A673 (cell line): Measurements from ENCODE around the gene BLZF1. TPM values are rescaled to one million over a fixed set of nuclear protein-coding genes. Genes with fewer than 3 reads are reported as not detected.
"Not testable (repeated sequence)": the region's sequence is repeated elsewhere in the genome, so short reads cannot be mapped to it uniquely, and the experiment has no call there.

ENCODE experiments used
- BruUV-seq: library from RNA; stranded (reverse); fragments of 400-500 nt; replicated peaks from 2 replicates; lab custom pipeline; 2021; lab: Mats Ljungman, UMichigan
- CTCF ChIA-PET: fragments of 300-600 bp; sonication (Branson Sonifier 250); formaldehyde crosslinking; loops from one replicate; lab custom pipeline; 2022; ENCODE audit warnings: antibody characterized with exemption; lab: Charles Lee
- POLR2A ChIA-PET: fragments of 300-600 bp; sonication (Branson Sonifier 250); formaldehyde crosslinking; loops from one replicate; lab custom pipeline; 2022; ENCODE audit warnings: antibody characterized with exemption; ENCODE audit not compliant: low non-redundant PET; lab: Charles Lee
- DNase-seq: peaks from one replicate; pipeline ENCODE4 v3.0.0-alpha.2; 2015; ENCODE audit warnings: low spot score
- H3K27ac ChIP-seq: fragments of 200-600 bp; sonication (generic); 2 replicates; pipeline ENCODE4 v1.5.1; 2016; ENCODE audit warnings: mixed run types, low read depth, mild to moderate bottlenecking, mixed read lengths, antibody characterized with exemption, low read length; ENCODE audit not compliant: poor library complexity, severe bottlenecking
- H3K27me3 ChIP-seq: fragments of 200-600 bp; sonication (generic); replicated peaks from 2 replicates; pipeline ENCODE4 v1.6.1; 2017; ENCODE audit warnings: mixed run types, low read depth, mild to moderate bottlenecking, mixed read lengths, antibody characterized with exemption, low read length; ENCODE audit not compliant: insufficient read depth, poor library complexity
- H3K36me3 ChIP-seq: fragments of 200-600 bp; sonication (generic); 2 replicates; pipeline ENCODE4 v1.6.1; 2016; ENCODE audit warnings: mixed run types, mild to moderate bottlenecking, mixed read lengths, antibody characterized with exemption, low read length; ENCODE audit not compliant: insufficient read depth, poor library complexity, severe bottlenecking
- H3K4me1 ChIP-seq: fragments of 200-600 bp; sonication (generic); 2 replicates; pipeline ENCODE4 v1.6.1; 2017; ENCODE audit warnings: mixed run types, mild to moderate bottlenecking, mixed read lengths, antibody characterized with exemption, low read length; ENCODE audit not compliant: insufficient read depth, poor library complexity, severe bottlenecking
- H3K4me3 ChIP-seq: fragments of 200-600 bp; sonication (generic); 2 replicates; pipeline ENCODE4 v1.5.1; 2016; ENCODE audit warnings: low read depth, mixed run types, mild to moderate bottlenecking, mixed read lengths, low read length; ENCODE audit not compliant: poor library complexity, severe bottlenecking
- H3K9me3 ChIP-seq: fragments of 200-600 bp; sonication (generic); 2 replicates; pipeline ENCODE4 v1.6.1; 2016; ENCODE audit warnings: mixed run types, low read depth, mild to moderate bottlenecking, mixed read lengths, antibody characterized with exemption, low read length; ENCODE audit not compliant: poor library complexity, severe bottlenecking
- EZH2 ChIP-seq: fragments of 200-600 bp; sonication (generic); IDR thresholded peaks from 2 replicates; pipeline ENCODE4 v1.6.1; 2017; ENCODE audit warnings: borderline replicate concordance, low read depth, mild to moderate bottlenecking, mixed read lengths, antibody characterized with exemption, low read length; ENCODE audit not compliant: poor library complexity, severe bottlenecking
- intact Hi-C: fragments of 100-400 bp; cut with micrococcal nuclease; formaldehyde crosslinking; loops from one replicate; pipeline ENCODE4 v1.10.0; 2022; ENCODE audit not compliant: unreplicated experiment
- total RNA-seq: library from RNA; stranded (reverse); gene quantifications from 2 replicates; pipeline ENCODE4 v1.2.3, GENCODE V29; 2021
- TF ChIP-seq, protein P1 (sequence below): fragments of 300-800, 200-600 bp; sonication (generic); conservative IDR thresholded peaks from 2 replicates; pipeline ENCODE4 v1.5.1; 2017; ENCODE audit warnings: low read depth, mild to moderate bottlenecking, antibody characterized with exemption, low read length, moderate library complexity, mixed read lengths

The BLZF1 gene
- total RNA-seq, 1 experiment from 2014 or later: 22.5 TPM

- no peak for DNase-seq
- intact Hi-C loops: no loop called here
- Histone ChIP-seq H3K36me3 (peaks cover 33% of the 10 kb centered on the region), H3K4me3 (no peak overlapping the region), H3K27ac (no peak overlapping the region), H3K9me3 (no peaks in the 10 kb centered on the region), H3K27me3 (no peaks in the 10 kb centered on the region), H3K4me1 (no peaks in the 10 kb centered on the region)
- ChIA-PET CTCF (no interaction called here), POLR2A (no interaction called here)
- no TSS peak for BruUV-seq
- no peak for TF ChIP-seq EZH2
- TF ChIP-seq, protein P1, sequence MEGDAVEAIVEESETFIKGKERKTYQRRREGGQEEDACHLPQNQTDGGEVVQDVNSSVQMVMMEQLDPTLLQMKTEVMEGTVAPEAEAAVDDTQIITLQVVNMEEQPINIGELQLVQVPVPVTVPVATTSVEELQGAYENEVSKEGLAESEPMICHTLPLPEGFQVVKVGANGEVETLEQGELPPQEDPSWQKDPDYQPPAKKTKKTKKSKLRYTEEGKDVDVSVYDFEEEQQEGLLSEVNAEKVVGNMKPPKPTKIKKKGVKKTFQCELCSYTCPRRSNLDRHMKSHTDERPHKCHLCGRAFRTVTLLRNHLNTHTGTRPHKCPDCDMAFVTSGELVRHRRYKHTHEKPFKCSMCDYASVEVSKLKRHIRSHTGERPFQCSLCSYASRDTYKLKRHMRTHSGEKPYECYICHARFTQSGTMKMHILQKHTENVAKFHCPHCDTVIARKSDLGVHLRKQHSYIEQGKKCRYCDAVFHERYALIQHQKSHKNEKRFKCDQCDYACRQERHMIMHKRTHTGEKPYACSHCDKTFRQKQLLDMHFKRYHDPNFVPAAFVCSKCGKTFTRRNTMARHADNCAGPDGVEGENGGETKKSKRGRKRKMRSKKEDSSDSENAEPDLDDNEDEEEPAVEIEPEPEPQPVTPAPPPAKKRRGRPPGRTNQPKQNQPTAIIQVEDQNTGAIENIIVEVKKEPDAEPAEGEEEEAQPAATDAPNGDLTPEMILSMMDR: no peak
Measured at GRCh38 chr1:169390303-169390702, 22.3 kb downstream of the BLZF1 start.

- TF ChIP-seq, protein P1: no peak
- no peak for TF ChIP-seq EZH2
- POLR2A ChIA-PET: no interaction called here
- CTCF ChIA-PET: no interaction called here
- H3K4me1 ChIP-seq: no peaks in the 10 kb centered on the region
- H3K9me3 ChIP-seq: no peaks in the 10 kb centered on the region
- no TSS peak for BruUV-seq
- DNase-seq: no peak
- intact Hi-C loops: no loop called here
- no peak overlapping the region for H3K4me3 ChIP-seq
- no peaks in the 10 kb centered on the region for H3K27me3 ChIP-seq
- H3K36me3 ChIP-seq: peaks cover 30% of the 10 kb centered on the region
- H3K27ac ChIP-seq: no peak overlapping the region
Measured at GRCh38 chr1:169392406-169392805, 24.4 kb downstream of the BLZF1 start.

DNA sequence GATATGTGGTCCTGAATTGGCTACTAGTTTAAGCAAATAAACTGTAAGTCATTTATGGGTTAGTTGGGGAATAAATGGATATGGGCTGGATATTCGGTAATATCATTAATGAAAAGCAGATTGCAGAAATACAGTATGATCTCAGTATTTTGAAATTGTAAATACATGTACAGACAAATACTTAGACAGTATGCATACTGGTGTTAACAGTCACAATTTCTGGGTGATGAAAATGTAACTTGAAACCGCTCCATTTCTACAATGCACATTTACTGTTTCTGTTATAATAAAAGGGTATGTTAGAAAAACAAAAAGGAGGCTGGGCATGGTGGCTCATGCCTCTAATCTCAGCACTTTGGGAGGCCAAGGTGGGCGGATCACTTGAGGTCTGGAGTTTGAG lies 28.0 kb downstream of the BLZF1 start:
- ChIA-PET POLR2A (no interaction called here), CTCF (no interaction called here)
- TF ChIP-seq, protein P1: no peak
- TF ChIP-seq EZH2: no peak
- Histone ChIP-seq H3K27ac (no peak overlapping the region), H3K4me3 (no peak overlapping the region), H3K9me3 (no peaks in the 10 kb centered on the region), H3K4me1 (no peaks in the 10 kb centered on the region), H3K27me3 (no peaks in the 10 kb centered on the region), H3K36me3 (peaks cover 14% of the 10 kb centered on the region)
- intact Hi-C loops: no loop called here
- BruUV-seq: no TSS peak
- DNase-seq: no peak

GRCh38 chr1:169402578-169402977 lies 34.6 kb downstream of the BLZF1 start:
- H3K9me3 ChIP-seq, CTCF ChIA-PET, H3K27ac ChIP-seq, H3K36me3 ChIP-seq, H3K4me1 ChIP-seq, H3K4me3 ChIP-seq, DNase-seq, BruUV-seq, H3K27me3 ChIP-seq, intact Hi-C loops, POLR2A ChIA-PET: not testable (repeated sequence)

- intact Hi-C loops, POLR2A ChIA-PET, H3K4me1 ChIP-seq, BruUV-seq, H3K36me3 ChIP-seq, H3K27ac ChIP-seq, DNase-seq, CTCF ChIA-PET, H3K9me3 ChIP-seq, H3K4me3 ChIP-seq, H3K27me3 ChIP-seq: not testable (repeated sequence)
Measured at GRCh38 chr1:169408340-169408739, 40.3 kb downstream of the BLZF1 start.
